ENCODE results near the gene GAGE12D.
"Not testable (repeated sequence)": the region's sequence is repeated elsewhere in the genome, so short reads cannot be mapped to it uniquely, and the experiment has no call there.

Gene GAGE12D, protein sequence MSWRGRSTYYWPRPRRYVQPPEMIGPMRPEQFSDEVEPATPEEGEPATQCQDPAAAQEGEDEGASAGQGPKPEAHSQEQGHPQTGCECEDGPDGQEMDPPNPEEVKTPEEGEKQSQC

GRCh38 chrX:49541433-49541832 lies at the start of gene GAGE12D:
Gene GAGE12D, plus strand, starts transcription at chrX:49541733. Its CDS starts 1,155 bp downstream, at chrX:49542888.
- not testable (repeated sequence) for TF ChIP-seq CTCF (IDR thresholded peaks at IDR 0.05)

- TF ChIP-seq CTCF (IDR thresholded peaks at IDR 0.05), result not testable (repeated sequence)
Observed at GRCh38 chrX:49531877-49532276, 9.7 kb upstream of the GAGE12D start, which contains the start of gene GAGE12C. Gene GAGE12C, plus strand, starts transcription at chrX:49532177. Its CDS starts 1,155 bp downstream, at chrX:49533332.

DNA sequence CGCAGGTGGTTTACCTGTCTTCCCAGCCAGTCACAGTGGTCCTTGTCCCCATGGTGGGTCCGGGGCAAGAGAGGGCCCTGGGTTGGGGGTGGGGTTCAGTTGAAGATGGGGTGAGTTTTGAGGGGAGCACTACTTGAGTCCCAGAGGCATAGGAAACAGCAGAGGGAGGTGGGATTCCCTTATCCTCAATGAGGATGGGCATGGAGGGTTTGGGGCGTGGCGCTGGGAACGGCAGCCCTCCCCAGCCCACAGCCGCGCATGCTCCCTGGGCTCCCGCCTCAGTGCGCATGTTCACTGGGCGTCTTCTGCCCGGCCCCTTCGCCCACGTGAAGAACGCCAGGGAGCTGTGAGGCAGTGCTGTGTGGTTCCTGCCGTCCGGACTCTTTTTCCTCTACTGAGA lies 9.5 kb downstream of the GAGE12D start, which contains the start of gene GAGE12E:
GAGE12E (plus strand) TSS at position 301 of the 400 bp plus-strand sequence. CDS start 1,155 bp downstream, outside the sequence.
- not testable (repeated sequence) for TF ChIP-seq CTCF (IDR thresholded peaks at IDR 0.05)

DNA sequence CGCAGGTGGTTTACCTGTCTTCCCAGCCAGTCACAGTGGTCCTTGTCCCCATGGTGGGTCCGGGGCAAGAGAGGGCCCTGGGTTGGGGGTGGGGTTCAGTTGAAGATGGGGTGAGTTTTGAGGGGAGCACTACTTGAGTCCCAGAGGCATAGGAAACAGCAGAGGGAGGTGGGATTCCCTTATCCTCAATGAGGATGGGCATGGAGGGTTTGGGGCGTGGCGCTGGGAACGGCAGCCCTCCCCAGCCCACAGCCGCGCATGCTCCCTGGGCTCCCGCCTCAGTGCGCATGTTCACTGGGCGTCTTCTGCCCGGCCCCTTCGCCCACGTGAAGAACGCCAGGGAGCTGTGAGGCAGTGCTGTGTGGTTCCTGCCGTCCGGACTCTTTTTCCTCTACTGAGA lies 19.0 kb downstream of the GAGE12D start, which contains the start of gene GAGE12F:
GAGE12F (plus strand) TSS at position 301 of the 400 bp plus-strand sequence. CDS start 1,155 bp downstream, outside the sequence.
- not testable (repeated sequence) for TF ChIP-seq CTCF (IDR thresholded peaks at IDR 0.05)

GRCh38 chrX:49570100-49570499 lies 28.6 kb downstream of the GAGE12D start, which contains the start of gene GAGE12G:
Gene GAGE12G, plus strand, starts transcription at chrX:49570400. Its CDS starts 1,155 bp downstream, at chrX:49571555.
- TF ChIP-seq CTCF (IDR thresholded peaks at IDR 0.05), result not testable (repeated sequence)

GRCh38 chrX:49579649-49580048 lies 38.1 kb downstream of the GAGE12D start, which contains the start of gene GAGE12H:
Gene GAGE12H, plus strand, starts transcription at chrX:49579949. Its CDS starts 1,155 bp downstream, at chrX:49581104.
- TF ChIP-seq CTCF (IDR thresholded peaks at IDR 0.05), result not testable (repeated sequence)

- TF ChIP-seq CTCF (IDR thresholded peaks at IDR 0.05), result not testable (repeated sequence)
Observed at GRCh38 chrX:49589196-49589595, 47.7 kb downstream of the GAGE12D start, which contains the start of gene GAGE2A. Gene GAGE2A, plus strand, starts transcription at chrX:49589496. Its CDS starts 1,155 bp downstream, at chrX:49590651.
